OCI-LY7 (cell line): ENCODE measurements around the gene PITPNB. TPM values are rescaled to one million over a fixed set of nuclear protein-coding genes. Genes with fewer than 3 reads are reported as not detected.

Experiments used
- BruUV-seq: library from RNA; stranded (reverse); fragments of 400-500 nt; replicated peaks from 2 replicates; lab custom pipeline; 2021; lab: Mats Ljungman, UMichigan
- CTCF ChIA-PET: fragments of 300-600 bp; sonication (Branson Sonifier 250); formaldehyde crosslinking; loops from one replicate; lab custom pipeline; 2022; ENCODE audit warnings: antibody characterized with exemption; ENCODE audit not compliant: unreplicated experiment; lab: Charles Lee
- POLR2A ChIA-PET: fragments of 300-600 bp; sonication (Branson Sonifier 250); formaldehyde crosslinking; loops from one replicate; lab custom pipeline; 2022; ENCODE audit warnings: antibody characterized with exemption; lab: Charles Lee
- DNase-seq: peaks from one replicate; pipeline ENCODE4 v3.0.0-alpha.2; 2015; ENCODE audit warnings: low spot score
- H2AFZ ChIP-seq: fragments of 200-600 bp; sonication (generic), shearing (Covaris generic); 2 replicates; pipeline ENCODE4 v1.6.1; 2014; ENCODE audit warnings: mild to moderate bottlenecking, antibody characterized with exemption, low read length, moderate library complexity
- H3K27ac ChIP-seq: fragments of 200-600 bp; sonication (generic); 2 replicates; pipeline ENCODE4 v1.5.1; 2014; ENCODE audit warnings: mixed run types, low read depth, mild to moderate bottlenecking, moderate library complexity, low read length, inconsistent platforms; ENCODE audit not compliant: poor library complexity, severe bottlenecking
- H3K36me3 ChIP-seq: fragments of 200-600 bp; sonication (generic); 2 replicates; pipeline ENCODE4 v1.6.1; 2014; ENCODE audit warnings: mild to moderate bottlenecking, antibody characterized with exemption, low read length, moderate library complexity, mixed read lengths; ENCODE audit not compliant: insufficient read depth
- H3K4me1 ChIP-seq: fragments of 200-600 bp; sonication (generic); 2 replicates; pipeline ENCODE4 v1.5.1; 2014; ENCODE audit warnings: mild to moderate bottlenecking, low read length; ENCODE audit not compliant: insufficient read depth, poor library complexity, severe bottlenecking
- H3K4me2 ChIP-seq: fragments of 200-600 bp; sonication (generic); 2 replicates; pipeline ENCODE4 v1.6.1; 2014; ENCODE audit warnings: mild to moderate bottlenecking, low read length
- H3K4me3 ChIP-seq: fragments of 200-600 bp; sonication (generic); 2 replicates; pipeline ENCODE4 v1.5.1; 2014; ENCODE audit warnings: mild to moderate bottlenecking, low read depth, low read length; ENCODE audit not compliant: poor library complexity, severe bottlenecking
- H3K79me2 ChIP-seq: fragments of 200-600 bp; sonication (generic); 2 replicates; pipeline ENCODE4 v1.6.1; 2016; ENCODE audit warnings: low read depth, mild to moderate bottlenecking, low read length, moderate library complexity, mixed read lengths; ENCODE audit not compliant: insufficient read depth
- H3K9me2 ChIP-seq: fragments of 200-600 bp; sonication (generic); 2 replicates; pipeline ENCODE4 v1.6.1; 2016; ENCODE audit warnings: mild to moderate bottlenecking, low read length, mixed read lengths; ENCODE audit not compliant: insufficient read depth
- H3K9me3 ChIP-seq: fragments of 200-600 bp; sonication (generic); 2 replicates; pipeline ENCODE4 v1.6.1; 2014; ENCODE audit warnings: mild to moderate bottlenecking, mixed run types, low read length, mixed read lengths
- H4K20me1 ChIP-seq: fragments of 200-600 bp; sonication (generic); 2 replicates; pipeline ENCODE4 v1.6.1; 2014; ENCODE audit warnings: mild to moderate bottlenecking, antibody characterized with exemption, low read length, moderate library complexity, mixed read lengths; ENCODE audit not compliant: insufficient read depth
- EZH2phosphoT487 ChIP-seq: fragments of 200-600 bp; sonication (generic); IDR thresholded peaks from 2 replicates; pipeline ENCODE4 v1.6.1; 2018; ENCODE audit warnings: low read depth, borderline replicate concordance, mild to moderate bottlenecking, mixed run types, antibody characterized with exemption, low read length, moderate library complexity, mixed read lengths
- intact Hi-C: fragments of 100-400 bp; cut with micrococcal nuclease; formaldehyde crosslinking; loops from one replicate; pipeline ENCODE4 v1.10.0; 2022; ENCODE audit not compliant: unreplicated experiment
- total RNA-seq, 2 experiments: library from RNA; depleted of rRNA in 1 of 2; stranded (reverse); fragments of >200 nt in 1 of 2; shearing (Covaris generic) in 1 of 2; gene quantifications; 2 replicates each; pipeline ENCODE4 v1.2.3, GENCODE V29; 2014 to 2022
- TF ChIP-seq, protein P1 (sequence below): fragments of 200-600 bp; sonication (generic); conservative IDR thresholded peaks from 2 replicates; pipeline ENCODE4 v1.5.1; 2014; ENCODE audit warnings: mild to moderate bottlenecking, antibody characterized with exemption, low read length, moderate library complexity, mixed read lengths

The PITPNB gene
- total RNA-seq, 2 experiments from 2014 or later: 21.8 to 97.4 TPM

DNA sequence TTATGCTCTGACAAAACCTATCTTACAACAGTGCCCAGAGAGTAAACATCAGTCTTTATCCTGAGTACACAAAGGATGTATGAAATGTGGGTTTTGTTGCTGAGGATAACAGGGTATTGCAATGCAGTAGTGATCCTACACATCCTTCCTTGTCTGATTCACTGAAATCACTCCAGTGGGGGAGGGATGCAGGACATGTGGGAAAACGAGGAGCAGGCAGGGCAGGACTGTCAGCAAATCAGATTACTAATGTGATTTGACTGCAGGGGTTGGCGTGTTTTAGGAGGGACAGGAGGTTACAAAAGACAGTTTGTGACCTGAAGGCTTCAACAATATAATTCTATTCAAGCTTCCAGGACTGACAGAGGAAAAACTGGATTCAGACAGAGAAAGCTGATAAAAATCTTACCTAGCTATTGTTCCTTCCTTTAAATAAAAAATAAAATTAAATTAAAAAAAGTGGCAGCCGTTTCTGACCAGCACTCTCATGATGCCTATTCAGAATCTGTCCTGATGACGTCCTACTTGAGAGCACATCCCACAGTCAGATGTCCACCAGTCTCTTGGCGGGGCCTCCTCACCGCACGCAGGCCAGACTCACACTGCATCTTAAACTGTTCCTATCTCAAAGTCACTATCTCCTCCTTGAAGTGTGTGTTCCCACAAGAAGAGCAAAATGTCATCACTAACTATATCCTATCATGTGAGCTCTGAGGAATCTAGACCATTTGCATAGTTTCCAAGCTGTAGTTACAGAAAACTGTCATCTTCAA lies 66.9 kb downstream of the PITPNB start:
- Histone ChIP-seq H3K27ac (no peak overlapping the region), H3K4me2 (no peak overlapping the region), H3K4me1 (no peaks in the 10 kb centered on the region), H3K9me3 (no peaks in the 10 kb centered on the region), H3K79me2 (no peaks in the 10 kb centered on the region), H4K20me1 (no peaks in the 10 kb centered on the region), H3K36me3 (peaks cover 77% of the 10 kb centered on the region), H3K4me3 (no peak overlapping the region), H3K9me2 (no peaks in the 10 kb centered on the region), H2AFZ (no peak overlapping the region)
- intact Hi-C loops: no loop called here
- TF ChIP-seq EZH2phosphoT487: no peak
- TF ChIP-seq, protein P1, sequence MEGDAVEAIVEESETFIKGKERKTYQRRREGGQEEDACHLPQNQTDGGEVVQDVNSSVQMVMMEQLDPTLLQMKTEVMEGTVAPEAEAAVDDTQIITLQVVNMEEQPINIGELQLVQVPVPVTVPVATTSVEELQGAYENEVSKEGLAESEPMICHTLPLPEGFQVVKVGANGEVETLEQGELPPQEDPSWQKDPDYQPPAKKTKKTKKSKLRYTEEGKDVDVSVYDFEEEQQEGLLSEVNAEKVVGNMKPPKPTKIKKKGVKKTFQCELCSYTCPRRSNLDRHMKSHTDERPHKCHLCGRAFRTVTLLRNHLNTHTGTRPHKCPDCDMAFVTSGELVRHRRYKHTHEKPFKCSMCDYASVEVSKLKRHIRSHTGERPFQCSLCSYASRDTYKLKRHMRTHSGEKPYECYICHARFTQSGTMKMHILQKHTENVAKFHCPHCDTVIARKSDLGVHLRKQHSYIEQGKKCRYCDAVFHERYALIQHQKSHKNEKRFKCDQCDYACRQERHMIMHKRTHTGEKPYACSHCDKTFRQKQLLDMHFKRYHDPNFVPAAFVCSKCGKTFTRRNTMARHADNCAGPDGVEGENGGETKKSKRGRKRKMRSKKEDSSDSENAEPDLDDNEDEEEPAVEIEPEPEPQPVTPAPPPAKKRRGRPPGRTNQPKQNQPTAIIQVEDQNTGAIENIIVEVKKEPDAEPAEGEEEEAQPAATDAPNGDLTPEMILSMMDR: no peak
- BruUV-seq: no TSS peak
- ChIA-PET POLR2A (interaction anchor here (0.6 kb wide), 1 partner anchor 297 kb away, joined by 3 read pairs; no protein-coding TSS in a partner anchor), CTCF (no interaction called here)
- DNase-seq: no peak

DNA sequence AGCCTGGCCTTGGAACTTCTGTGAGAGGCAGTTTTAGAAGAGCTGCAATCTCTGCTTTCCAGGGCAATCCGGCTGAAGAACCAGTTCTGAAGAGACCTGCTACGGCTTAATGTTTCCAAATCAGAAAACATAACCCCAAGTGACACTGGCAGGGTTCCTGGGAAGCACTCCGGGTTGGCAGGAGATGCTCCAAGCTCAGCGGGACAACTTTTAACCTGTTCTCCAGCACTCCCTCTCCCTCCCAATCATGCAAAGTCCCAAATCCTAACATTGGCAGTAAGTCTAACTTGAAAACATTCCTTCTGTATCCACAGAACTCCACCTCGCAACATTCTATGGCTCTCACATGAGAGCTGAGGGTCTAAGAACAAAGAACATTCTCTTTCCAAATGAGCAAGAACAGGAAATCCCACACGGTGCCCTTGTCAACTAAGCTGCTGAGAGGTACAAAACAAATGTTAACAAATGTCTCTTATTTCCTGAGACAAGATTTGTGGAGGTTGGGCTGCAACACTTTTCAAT lies 69.0 kb downstream of the PITPNB start:
- DNase-seq: no peak
- ChIA-PET CTCF (no interaction called here), POLR2A (no interaction called here)
- H3K4me2 ChIP-seq: no peak overlapping the region
- no peaks in the 10 kb centered on the region for H3K9me2 ChIP-seq
- TF ChIP-seq EZH2phosphoT487: no peak
- TF ChIP-seq, protein P1: no peak
- no peaks in the 10 kb centered on the region for H4K20me1 ChIP-seq
- no peaks in the 10 kb centered on the region for H3K79me2 ChIP-seq
- intact Hi-C loops: no loop called here
- no peak overlapping the region for H3K4me3 ChIP-seq
- no peaks in the 10 kb centered on the region for H3K4me1 ChIP-seq
- peaks cover 56% of the 10 kb centered on the region for H3K36me3 ChIP-seq
- BruUV-seq: no TSS peak
- no peaks in the 10 kb centered on the region for H3K9me3 ChIP-seq
- H3K27ac ChIP-seq: no peak overlapping the region
- no peak overlapping the region for H2AFZ ChIP-seq

DNA sequence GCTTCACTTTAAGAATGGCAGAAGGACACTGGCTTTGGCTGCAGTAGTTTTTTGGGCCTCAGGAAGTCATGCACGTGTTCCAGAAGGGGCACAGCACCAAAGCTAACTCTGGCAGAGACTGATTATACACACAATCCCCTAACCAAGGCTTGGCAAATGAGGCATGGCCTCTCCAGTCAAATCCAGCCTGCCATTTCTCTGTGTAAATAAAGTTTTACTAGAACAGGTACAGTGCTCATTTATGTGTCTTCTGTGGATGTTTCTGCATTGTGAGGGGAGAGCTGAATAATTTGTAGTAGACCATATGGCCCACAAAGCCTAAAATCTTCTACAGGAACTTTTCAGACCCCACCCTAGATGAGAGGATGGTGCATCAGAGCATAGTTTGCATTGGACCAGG lies 71.1 kb downstream of the PITPNB start:
- Histone ChIP-seq H3K79me2 (no peaks in the 10 kb centered on the region), H3K4me1 (no peaks in the 10 kb centered on the region), H3K9me2 (no peaks in the 10 kb centered on the region), H3K4me3 (no peak overlapping the region), H3K9me3 (no peaks in the 10 kb centered on the region), H3K36me3 (peaks cover 36% of the 10 kb centered on the region), H3K4me2 (no peak overlapping the region), H3K27ac (no peak overlapping the region), H2AFZ (no peak overlapping the region), H4K20me1 (no peaks in the 10 kb centered on the region)
- TF ChIP-seq, protein P1: no peak
- no peak for TF ChIP-seq EZH2phosphoT487
- intact Hi-C loops: no loop called here
- no TSS peak for BruUV-seq
- DNase-seq: no peak
- ChIA-PET CTCF (no interaction called here), POLR2A (interaction anchor here (0.7 kb wide), 1 partner anchor 698 kb away, joined by 3 read pairs; no protein-coding TSS in a partner anchor)
